HEK293 (cell line): ENCODE measurements around the gene FSD1.
A peak's percentile ranks its signal among the peaks of the same experiment; 100 is the strongest.

Experiments used
- GLI2 ChIP-seq: fragments of 450-650 bp; formaldehyde crosslinking; IDR thresholded peaks from 2 replicates; pipeline ENCODE4; 2017; ENCODE audit warnings: missing biosample characterization, missing genetic modification characterization, low read depth, borderline replicate concordance
- KLF1 ChIP-seq: fragments of 450-650 bp; formaldehyde crosslinking; IDR thresholded peaks from 2 replicates; pipeline ENCODE4 v1.5.1; 2016; ENCODE audit warnings: missing biosample characterization, missing genetic modification characterization
- SALL2 ChIP-seq: fragments of 450-650 bp; formaldehyde crosslinking; IDR thresholded peaks from 2 replicates; pipeline ENCODE4 v1.5.0; 2017; ENCODE audit warnings: missing biosample characterization, mild to moderate bottlenecking, missing genetic modification characterization, borderline replicate concordance
- WT1 ChIP-seq: fragments of 450-650 bp; formaldehyde crosslinking; IDR thresholded peaks from 2 replicates; pipeline ENCODE4 v1.5.1; 2016; ENCODE audit warnings: missing biosample characterization, missing genetic modification characterization
- ZBTB8A ChIP-seq: fragments of 450-650 bp; formaldehyde crosslinking; IDR thresholded peaks from 2 replicates; pipeline ENCODE4 v1.5.1; 2016; ENCODE audit warnings: missing biosample characterization, missing genetic modification characterization
- ZNF174 ChIP-seq: fragments of 450-650 bp; formaldehyde crosslinking; IDR thresholded peaks from 2 replicates; pipeline ENCODE4 v1.5.0; 2017; ENCODE audit warnings: missing biosample characterization, mild to moderate bottlenecking, missing genetic modification characterization
- ZNF324 ChIP-seq: fragments of 450-650 bp; formaldehyde crosslinking; IDR thresholded peaks from 2 replicates; pipeline ENCODE4 v1.5.1; 2016; ENCODE audit warnings: missing biosample characterization, missing genetic modification characterization
- ZNF335 ChIP-seq: fragments of 450-650 bp; formaldehyde crosslinking; conservative IDR thresholded peaks from 2 replicates; pipeline ENCODE4 v1.5.1; 2016; ENCODE audit warnings: missing biosample characterization, missing genetic modification characterization
- ZNF530 ChIP-seq: fragments of 450-650 bp; formaldehyde crosslinking; IDR thresholded peaks from 2 replicates; pipeline ENCODE4 v1.5.1; 2016; ENCODE audit warnings: low read depth, missing biosample characterization, missing genetic modification characterization
- ZNF571 ChIP-seq: fragments of 450-650 bp; formaldehyde crosslinking; IDR thresholded peaks from 2 replicates; pipeline ENCODE4 v1.5.0; 2017; ENCODE audit warnings: missing biosample characterization, missing genetic modification characterization
- ZNF658 ChIP-seq: fragments of 450-650 bp; formaldehyde crosslinking; IDR thresholded peaks from 2 replicates; pipeline ENCODE4; 2016; ENCODE audit warnings: missing biosample characterization, missing genetic modification characterization
- ZNF707 ChIP-seq: fragments of 450-650 bp; formaldehyde crosslinking; IDR thresholded peaks from 2 replicates; pipeline ENCODE4 v1.5.1; 2016; ENCODE audit warnings: missing biosample characterization, missing genetic modification characterization
- ZNF76 ChIP-seq: fragments of 450-650 bp; formaldehyde crosslinking; IDR thresholded peaks from 2 replicates; pipeline ENCODE4; 2016; ENCODE audit warnings: low read depth, missing biosample characterization, missing genetic modification characterization, borderline replicate concordance
- ZSCAN23 ChIP-seq: fragments of 450-650 bp; formaldehyde crosslinking; IDR thresholded peaks from 2 replicates; pipeline ENCODE4 v1.5.1; 2016; ENCODE audit warnings: missing biosample characterization, missing genetic modification characterization
- TF ChIP-seq, protein P1 (sequence below): fragments of 450-650 bp; formaldehyde crosslinking; optimal IDR thresholded peaks from 2 replicates; pipeline ENCODE3; 2016; ENCODE audit warnings: missing biosample characterization, mild to moderate bottlenecking, missing genetic modification characterization
- TF ChIP-seq, protein P2 (sequence below): fragments of 450-650 bp; formaldehyde crosslinking; IDR thresholded peaks from 2 replicates; pipeline ENCODE4 v1.5.1; 2016; ENCODE audit warnings: missing biosample characterization, missing genetic modification characterization
- TF ChIP-seq, protein P3 (sequence below): fragments of 450-650 bp; formaldehyde crosslinking; IDR thresholded peaks from 2 replicates; pipeline ENCODE4 v1.5.1; 2016; ENCODE audit warnings: missing biosample characterization, missing genetic modification characterization, low read depth
- TF ChIP-seq, protein P4 (sequence below): fragments of 450-650 bp; formaldehyde crosslinking; IDR thresholded peaks from 2 replicates; pipeline ENCODE4 v1.5.1; 2017; ENCODE audit warnings: missing biosample characterization, missing genetic modification characterization
- TF ChIP-seq, protein P5 (sequence below): fragments of 450-650 bp; formaldehyde crosslinking; IDR thresholded peaks from 2 replicates; pipeline ENCODE4 v1.5.1; 2017; ENCODE audit warnings: missing biosample characterization, missing genetic modification characterization
- TF ChIP-seq, protein P6 (sequence below): fragments of 450-650 bp; formaldehyde crosslinking; IDR thresholded peaks from 2 replicates; pipeline ENCODE4 v1.5.1; 2017; ENCODE audit warnings: missing biosample characterization, missing genetic modification characterization
- TF ChIP-seq, protein P7 (sequence below): fragments of 450-650 bp; formaldehyde crosslinking; IDR thresholded peaks from 2 replicates; pipeline ENCODE4 v1.5.1; 2017; ENCODE audit warnings: missing biosample characterization, mild to moderate bottlenecking, missing genetic modification characterization, moderate library complexity
- TF ChIP-seq, protein P8 (sequence below): fragments of 450-650 bp; IDR thresholded peaks from 2 replicates; pipeline ENCODE4 v1.5.1; 2018; ENCODE audit warnings: missing biosample characterization, mild to moderate bottlenecking, missing genetic modification characterization
- TF ChIP-seq, protein P9 (sequence below): fragments of 450-650 bp; formaldehyde crosslinking; IDR thresholded peaks from 2 replicates; pipeline ENCODE4 v1.5.1; 2016; ENCODE audit warnings: missing biosample characterization, missing genetic modification characterization

FSD1 gene

DNA sequence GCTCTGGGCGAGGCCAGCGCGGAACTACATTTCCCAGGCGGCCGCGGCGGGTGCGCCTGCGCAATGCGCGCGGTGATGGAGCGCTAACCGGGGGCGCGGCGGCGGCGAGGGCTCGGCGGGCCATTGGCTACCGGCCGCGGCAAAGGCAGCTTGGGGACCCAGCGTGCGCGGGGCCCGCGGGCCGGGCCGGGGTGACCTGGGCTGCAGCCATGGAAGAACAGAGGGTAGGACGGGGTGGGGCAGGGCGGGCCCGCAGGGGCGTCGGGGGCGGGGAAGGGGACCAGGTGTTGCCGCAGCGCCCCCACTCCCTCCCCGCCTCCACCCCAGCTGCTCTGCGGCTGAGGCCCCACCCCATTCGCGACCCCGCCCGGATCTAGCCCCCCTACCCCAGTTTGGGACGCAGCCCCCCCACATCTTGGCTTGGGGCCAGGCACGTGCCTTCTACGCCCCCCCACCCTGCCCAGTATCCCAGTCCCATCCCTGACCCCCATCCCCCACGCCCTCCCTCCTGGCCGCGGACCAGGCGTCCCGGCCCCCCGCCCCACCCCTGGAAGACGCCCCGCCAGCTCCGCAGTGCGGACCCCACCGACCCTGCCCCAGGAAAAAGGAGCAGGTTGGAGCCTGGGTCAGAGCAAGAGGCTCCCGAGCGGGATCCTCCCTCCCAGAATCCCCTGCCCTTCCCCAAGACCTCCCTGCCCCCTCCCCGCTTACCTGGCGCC, at the start of gene FSD1 (continued):
- TF ChIP-seq, protein P1, sequence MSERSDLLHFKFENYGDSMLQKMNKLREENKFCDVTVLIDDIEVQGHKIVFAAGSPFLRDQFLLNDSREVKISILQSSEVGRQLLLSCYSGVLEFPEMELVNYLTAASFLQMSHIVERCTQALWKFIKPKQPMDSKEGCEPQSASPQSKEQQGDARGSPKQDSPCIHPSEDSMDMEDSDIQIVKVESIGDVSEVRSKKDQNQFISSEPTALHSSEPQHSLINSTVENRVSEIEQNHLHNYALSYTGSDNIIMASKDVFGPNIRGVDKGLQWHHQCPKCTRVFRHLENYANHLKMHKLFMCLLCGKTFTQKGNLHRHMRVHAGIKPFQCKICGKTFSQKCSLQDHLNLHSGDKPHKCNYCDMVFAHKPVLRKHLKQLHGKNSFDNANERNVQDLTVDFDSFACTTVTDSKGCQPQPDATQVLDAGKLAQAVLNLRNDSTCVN, result peak; percentile 65
- no peak for TF ChIP-seq SALL2 (tag by site-specific recombination)
- peak; percentile 82 for TF ChIP-seq ZNF76 (tag by site-specific recombination)
- no peak for TF ChIP-seq ZBTB8A (tag by site-specific recombination)
- TF ChIP-seq, protein P2, sequence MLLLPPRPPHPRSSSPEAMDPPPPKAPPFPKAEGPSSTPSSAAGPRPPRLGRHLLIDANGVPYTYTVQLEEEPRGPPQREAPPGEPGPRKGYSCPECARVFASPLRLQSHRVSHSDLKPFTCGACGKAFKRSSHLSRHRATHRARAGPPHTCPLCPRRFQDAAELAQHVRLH (tag by site-specific recombination), result no peak
- TF ChIP-seq ZNF707, result no peak
- TF ChIP-seq, protein P3, sequence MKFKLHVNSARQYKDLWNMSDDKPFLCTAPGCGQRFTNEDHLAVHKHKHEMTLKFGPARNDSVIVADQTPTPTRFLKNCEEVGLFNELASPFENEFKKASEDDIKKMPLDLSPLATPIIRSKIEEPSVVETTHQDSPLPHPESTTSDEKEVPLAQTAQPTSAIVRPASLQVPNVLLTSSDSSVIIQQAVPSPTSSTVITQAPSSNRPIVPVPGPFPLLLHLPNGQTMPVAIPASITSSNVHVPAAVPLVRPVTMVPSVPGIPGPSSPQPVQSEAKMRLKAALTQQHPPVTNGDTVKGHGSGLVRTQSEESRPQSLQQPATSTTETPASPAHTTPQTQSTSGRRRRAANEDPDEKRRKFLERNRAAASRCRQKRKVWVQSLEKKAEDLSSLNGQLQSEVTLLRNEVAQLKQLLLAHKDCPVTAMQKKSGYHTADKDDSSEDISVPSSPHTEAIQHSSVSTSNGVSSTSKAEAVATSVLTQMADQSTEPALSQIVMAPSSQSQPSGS (tag by site-specific recombination), result no peak
- peak; percentile 67 for TF ChIP-seq KLF1 (tag by site-specific recombination)
- TF ChIP-seq ZNF530 (tag by site-specific recombination), result no peak
- TF ChIP-seq, protein P4, sequence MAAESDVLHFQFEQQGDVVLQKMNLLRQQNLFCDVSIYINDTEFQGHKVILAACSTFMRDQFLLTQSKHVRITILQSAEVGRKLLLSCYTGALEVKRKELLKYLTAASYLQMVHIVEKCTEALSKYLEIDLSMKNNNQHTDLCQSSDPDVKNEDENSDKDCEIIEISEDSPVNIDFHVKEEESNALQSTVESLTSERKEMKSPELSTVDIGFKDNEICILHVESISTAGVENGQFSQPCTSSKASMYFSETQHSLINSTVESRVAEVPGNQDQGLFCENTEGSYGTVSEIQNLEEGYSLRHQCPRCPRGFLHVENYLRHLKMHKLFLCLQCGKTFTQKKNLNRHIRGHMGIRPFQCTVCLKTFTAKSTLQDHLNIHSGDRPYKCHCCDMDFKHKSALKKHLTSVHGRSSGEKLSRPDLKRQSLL (tag by site-specific recombination), result peak; percentile 82; the same call in 1 of the 2 replicates
- TF ChIP-seq ZNF571 (tag by site-specific recombination), result no peak
- TF ChIP-seq, protein P5, sequence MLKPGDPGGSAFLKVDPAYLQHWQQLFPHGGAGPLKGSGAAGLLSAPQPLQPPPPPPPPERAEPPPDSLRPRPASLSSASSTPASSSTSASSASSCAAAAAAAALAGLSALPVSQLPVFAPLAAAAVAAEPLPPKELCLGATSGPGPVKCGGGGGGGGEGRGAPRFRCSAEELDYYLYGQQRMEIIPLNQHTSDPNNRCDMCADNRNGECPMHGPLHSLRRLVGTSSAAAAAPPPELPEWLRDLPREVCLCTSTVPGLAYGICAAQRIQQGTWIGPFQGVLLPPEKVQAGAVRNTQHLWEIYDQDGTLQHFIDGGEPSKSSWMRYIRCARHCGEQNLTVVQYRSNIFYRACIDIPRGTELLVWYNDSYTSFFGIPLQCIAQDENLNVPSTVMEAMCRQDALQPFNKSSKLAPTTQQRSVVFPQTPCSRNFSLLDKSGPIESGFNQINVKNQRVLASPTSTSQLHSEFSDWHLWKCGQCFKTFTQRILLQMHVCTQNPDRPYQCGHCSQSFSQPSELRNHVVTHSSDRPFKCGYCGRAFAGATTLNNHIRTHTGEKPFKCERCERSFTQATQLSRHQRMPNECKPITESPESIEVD (tag by site-specific recombination), result no peak
- TF ChIP-seq, protein P6, sequence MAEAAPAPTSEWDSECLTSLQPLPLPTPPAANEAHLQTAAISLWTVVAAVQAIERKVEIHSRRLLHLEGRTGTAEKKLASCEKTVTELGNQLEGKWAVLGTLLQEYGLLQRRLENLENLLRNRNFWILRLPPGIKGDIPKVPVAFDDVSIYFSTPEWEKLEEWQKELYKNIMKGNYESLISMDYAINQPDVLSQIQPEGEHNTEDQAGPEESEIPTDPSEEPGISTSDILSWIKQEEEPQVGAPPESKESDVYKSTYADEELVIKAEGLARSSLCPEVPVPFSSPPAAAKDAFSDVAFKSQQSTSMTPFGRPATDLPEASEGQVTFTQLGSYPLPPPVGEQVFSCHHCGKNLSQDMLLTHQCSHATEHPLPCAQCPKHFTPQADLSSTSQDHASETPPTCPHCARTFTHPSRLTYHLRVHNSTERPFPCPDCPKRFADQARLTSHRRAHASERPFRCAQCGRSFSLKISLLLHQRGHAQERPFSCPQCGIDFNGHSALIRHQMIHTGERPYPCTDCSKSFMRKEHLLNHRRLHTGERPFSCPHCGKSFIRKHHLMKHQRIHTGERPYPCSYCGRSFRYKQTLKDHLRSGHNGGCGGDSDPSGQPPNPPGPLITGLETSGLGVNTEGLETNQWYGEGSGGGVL (tag by site-specific recombination), result no peak
- no peak for TF ChIP-seq ZSCAN23 (tag by site-specific recombination)
- TF ChIP-seq WT1 (tag by site-specific recombination), result no peak
- TF ChIP-seq, protein P7, sequence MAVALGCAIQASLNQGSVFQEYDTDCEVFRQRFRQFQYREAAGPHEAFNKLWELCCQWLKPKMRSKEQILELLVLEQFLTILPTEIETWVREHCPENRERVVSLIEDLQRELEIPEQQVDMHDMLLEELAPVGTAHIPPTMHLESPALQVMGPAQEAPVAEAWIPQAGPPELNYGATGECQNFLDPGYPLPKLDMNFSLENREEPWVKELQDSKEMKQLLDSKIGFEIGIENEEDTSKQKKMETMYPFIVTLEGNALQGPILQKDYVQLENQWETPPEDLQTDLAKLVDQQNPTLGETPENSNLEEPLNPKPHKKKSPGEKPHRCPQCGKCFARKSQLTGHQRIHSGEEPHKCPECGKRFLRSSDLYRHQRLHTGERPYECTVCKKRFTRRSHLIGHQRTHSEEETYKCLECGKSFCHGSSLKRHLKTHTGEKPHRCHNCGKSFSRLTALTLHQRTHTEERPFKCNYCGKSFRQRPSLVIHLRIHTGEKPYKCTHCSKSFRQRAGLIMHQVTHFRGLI, result no peak
- TF ChIP-seq GLI2 (tag by site-specific recombination), result no peak
- TF ChIP-seq ZNF658, result no peak
- TF ChIP-seq ZNF174, result no peak
- TF ChIP-seq, protein P8, sequence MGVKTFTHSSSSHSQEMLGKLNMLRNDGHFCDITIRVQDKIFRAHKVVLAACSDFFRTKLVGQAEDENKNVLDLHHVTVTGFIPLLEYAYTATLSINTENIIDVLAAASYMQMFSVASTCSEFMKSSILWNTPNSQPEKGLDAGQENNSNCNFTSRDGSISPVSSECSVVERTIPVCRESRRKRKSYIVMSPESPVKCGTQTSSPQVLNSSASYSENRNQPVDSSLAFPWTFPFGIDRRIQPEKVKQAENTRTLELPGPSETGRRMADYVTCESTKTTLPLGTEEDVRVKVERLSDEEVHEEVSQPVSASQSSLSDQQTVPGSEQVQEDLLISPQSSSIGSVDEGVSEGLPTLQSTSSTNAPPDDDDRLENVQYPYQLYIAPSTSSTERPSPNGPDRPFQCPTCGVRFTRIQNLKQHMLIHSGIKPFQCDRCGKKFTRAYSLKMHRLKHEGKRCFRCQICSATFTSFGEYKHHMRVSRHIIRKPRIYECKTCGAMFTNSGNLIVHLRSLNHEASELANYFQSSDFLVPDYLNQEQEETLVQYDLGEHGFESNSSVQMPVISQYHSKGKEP (tag by site-specific recombination), result no peak
- TF ChIP-seq, protein P9, sequence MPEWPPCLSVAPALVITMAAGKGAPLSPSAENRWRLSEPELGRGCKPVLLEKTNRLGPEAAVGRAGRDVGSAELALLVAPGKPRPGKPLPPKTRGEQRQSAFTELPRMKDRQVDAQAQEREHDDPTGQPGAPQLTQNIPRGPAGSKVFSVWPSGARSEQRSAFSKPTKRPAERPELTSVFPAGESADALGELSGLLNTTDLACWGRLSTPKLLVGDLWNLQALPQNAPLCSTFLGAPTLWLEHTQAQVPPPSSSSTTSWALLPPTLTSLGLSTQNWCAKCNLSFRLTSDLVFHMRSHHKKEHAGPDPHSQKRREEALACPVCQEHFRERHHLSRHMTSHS, result no peak
- no peak; the same call in 1 of the 2 replicates for TF ChIP-seq ZNF335 (tag by site-specific recombination)
- no peak for TF ChIP-seq ZNF324
